HG02981 (cell line): ENCODE measurements around the gene USP2.

Source experiments
- ATAC-seq: cut with Tn5 transposase; IDR thresholded peaks from one replicate; pipeline ENCODE4 v1.9.1; 2021; ENCODE audit warnings: mild to moderate bottlenecking, moderate library complexity; ENCODE audit not compliant: unreplicated experiment

Gene USP2

DNA sequence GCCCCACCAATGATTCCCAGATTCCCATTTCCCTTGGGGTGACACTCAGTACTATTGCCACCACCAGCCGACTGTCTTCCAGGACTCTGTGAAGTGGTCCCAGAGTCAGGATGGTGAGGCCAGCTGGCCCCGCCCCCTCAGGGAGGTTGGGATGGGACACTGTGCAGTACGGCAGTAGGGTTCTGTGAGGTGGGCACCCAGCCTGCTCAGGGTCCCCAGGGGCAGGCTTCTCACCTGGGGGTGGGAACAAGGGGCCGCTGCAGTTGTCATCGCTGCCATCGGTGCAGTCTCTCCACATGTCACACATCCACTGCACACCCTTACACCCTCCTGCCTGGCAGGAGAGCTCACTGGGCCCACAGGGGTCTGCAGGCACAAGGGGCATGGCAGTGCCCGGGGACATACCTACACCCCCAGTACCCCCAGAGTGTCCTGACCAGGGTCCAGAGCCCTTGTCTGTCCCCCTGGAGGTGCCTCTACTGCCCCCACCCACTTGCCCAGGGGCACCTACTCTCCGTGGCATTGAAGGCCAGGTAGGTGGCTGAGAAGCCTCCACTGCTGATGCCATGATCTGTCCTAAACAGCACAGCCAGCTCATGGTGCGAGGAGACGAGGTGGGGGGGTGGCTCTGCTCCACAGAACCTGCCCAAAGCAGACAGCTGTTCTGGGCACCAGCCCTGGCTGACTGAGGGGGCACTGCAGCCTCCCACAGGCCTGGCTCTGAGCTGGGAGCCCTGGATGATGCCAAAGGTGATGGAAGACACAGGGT is 38.9 kb downstream of the USP2 start:
- no peak for ATAC-seq

DNA sequence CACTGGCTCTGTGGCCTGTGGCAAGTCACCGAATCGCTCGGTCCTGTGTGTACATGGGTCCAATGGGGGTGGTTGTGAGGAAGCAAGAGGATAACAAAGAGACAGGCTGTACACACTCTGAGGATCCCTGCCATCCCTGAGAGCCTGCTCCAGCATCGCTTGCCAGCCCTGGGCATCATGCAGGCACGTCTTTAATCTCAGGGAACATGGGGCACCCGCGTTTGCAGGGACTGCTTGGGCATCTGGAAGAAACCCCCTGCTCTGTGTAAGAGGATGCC is 39.5 kb downstream of the USP2 start:
- no peak for ATAC-seq

DNA sequence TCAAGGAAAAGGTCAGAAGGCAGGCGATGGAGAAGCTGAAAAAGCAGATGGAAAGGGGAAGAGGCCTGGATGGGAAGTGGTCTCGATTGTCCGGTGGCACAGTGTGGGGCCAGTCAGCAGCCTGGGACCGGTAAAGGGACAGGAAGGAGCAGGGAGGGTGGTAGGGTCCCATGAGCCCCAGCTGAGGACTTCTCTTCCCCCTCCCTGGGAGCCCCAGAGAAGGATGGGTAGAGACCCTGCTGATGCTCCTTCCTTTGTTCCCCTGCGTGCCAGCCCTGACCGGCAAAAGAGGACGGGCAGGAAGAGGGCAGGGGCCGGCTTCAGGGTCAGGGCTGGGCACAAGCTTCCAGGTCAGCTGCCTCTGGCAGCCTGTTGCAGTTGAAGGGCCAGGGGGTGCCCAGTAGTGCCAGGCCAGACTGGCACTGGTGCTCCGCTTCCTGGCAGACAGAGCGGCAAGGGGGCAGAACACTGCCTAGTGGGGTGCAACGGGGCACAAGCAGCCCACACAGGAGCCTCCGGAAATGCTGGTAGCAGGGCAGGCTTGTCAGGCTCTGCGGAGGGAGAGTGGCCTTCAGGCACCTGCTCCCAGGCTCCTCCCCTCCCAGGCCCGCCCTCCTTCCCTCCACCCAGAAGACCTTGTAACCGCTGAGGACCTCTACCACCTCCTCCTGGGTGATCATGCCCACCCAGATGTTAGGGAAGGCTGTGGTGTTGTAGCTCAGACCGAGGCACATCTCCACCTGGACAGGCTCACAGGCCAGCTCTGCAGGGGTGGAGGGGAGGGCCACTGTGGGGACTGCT is 40.1 kb downstream of the USP2 start:
- ATAC-seq = no peak

DNA sequence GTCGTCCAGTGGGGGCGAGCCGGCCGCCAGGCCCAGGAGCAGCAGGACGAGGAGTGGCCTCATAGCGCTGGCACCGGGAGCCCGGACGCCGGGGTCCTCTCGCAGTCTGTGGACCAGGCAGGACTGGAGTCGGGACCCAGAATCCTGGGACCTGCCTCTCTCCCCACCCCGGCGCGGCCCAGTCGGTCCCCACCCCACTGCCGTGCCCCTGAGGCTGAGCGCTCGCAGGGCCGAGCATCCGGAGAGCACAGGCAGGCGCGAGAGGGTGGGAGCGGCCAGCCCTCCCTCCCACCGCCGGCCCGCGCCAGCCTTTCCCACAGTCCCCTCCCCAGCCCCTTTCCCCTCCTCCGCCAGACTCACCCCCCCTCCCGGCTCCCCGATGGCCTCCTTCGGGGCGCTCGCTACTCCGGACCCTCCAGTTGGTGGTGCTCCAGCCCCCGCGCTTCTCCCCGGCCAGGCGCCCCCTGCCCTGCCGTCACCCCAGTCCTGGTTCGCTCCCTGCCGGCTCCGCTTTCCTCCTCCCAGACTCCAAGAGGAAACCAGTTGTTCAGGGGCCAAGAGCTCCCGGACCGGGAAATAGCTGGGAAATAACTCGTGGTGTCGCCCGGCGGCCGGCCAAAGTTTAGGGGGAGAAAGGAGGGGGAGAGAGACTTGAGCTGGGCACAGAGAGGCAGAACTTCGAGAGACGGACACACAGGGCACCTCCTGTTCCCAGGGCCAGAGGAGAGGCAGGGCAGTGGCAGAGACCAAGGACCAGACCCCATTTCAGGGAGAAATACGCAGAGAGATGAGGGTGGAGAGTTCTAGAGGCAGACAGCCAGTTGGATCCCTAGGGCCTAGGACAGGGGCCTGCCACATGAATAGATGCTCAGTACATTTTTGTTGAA is 40.9 kb downstream of the USP2 start, which contains the start of gene C1QTNF5:
Gene C1QTNF5, minus strand, starts transcription at position 549 of the 887 bp plus-strand sequence. Its CDS starts 486 bp downstream, at position 63.
- ATAC-seq = no peak

DNA sequence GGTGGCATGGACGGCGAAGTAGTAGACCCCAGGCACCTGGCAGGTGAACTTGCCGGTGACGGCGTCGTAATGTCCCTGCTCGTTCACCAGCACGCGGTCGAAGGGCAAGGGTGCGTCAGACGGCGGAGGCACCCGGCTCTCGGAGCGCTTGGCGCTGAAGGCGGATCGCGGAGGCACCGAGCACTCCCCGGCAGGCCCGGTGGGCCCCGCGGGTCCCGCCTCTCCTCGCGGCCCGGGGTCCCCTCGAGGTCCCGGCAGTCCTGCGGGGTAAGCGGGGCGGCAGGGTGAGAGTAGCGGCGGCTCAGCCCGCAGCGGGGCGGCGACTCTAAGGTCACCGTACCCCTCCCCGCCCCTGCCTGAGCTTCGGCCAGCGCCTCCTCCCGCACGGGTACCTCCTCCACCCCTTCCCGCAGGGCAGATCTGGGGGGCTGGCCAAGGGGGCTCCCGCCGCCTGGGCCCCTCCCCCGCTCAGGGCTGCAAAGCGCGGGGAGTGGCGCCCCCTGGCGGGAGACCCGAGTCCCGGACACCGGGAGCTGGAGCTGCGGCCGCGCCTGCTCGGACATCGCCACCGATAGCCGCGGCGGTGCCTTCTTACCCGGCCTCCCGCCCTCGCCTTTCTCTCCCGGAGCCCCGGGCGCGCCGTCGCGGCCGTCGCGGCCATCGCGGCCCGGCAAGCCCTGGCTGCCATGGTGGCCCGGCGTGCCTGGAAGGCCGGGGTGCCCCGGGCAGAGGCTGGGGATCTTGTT is 41.7 kb downstream of the USP2 start:
- no peak for ATAC-seq

DNA sequence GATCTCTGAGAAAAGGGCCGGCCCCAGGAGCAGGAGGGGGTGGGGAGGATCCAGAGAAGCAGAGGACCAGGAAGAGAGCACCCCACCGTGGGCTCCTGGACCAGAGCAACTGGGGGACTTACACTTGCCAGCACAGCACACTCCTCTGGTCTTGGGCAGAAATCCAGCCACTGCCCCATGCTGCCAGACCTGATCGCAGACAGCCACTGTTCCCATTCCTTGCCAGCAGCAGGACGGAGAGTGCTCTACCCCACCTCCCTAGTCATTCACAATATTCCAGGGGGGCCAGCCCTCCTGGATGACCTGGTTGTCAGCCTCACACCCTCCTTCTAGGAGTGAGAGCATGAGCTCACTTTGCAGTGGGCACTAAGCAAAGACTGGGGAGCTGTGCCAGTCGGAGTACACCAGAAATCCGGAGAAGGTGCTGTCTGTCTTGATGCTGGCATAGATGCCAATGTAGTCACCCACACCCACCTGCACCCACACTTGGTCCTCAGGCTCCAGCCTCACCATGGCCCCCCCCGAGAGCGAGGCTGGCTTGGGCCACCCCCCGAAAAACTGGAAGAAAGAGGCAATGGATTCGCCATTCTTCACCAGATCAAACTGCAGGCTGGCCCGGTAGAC is 42.4 kb downstream of the USP2 start:
- ATAC-seq = no peak

DNA sequence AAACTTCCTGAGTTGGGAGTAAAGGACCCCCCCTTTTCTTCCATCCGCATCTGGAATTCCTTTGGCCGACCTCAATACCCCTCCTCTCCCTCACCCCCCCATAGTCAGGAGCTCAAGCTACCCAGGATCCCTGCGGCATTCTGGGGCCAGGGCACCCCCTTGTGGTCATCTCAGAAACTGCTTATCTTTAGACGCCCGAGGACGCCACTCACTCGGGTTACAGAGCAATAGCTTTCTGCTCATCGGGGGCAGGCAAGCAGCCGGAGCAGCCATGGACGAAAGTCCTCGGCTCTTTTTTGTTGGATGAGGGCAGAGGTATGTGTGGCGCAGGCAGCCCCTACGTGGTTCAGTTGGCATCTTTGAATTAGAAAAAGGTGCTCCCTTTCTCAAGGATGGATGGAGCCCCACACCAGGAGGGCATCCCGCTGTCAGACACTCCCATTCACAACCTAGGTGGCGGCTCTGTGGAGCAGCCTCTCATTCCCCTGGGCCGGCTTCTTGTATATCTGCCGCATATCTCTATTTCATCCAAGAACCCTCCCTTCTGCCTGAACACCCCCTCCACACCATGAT is 43.1 kb downstream of the USP2 start:
- peak; percentile 28 for ATAC-seq

DNA sequence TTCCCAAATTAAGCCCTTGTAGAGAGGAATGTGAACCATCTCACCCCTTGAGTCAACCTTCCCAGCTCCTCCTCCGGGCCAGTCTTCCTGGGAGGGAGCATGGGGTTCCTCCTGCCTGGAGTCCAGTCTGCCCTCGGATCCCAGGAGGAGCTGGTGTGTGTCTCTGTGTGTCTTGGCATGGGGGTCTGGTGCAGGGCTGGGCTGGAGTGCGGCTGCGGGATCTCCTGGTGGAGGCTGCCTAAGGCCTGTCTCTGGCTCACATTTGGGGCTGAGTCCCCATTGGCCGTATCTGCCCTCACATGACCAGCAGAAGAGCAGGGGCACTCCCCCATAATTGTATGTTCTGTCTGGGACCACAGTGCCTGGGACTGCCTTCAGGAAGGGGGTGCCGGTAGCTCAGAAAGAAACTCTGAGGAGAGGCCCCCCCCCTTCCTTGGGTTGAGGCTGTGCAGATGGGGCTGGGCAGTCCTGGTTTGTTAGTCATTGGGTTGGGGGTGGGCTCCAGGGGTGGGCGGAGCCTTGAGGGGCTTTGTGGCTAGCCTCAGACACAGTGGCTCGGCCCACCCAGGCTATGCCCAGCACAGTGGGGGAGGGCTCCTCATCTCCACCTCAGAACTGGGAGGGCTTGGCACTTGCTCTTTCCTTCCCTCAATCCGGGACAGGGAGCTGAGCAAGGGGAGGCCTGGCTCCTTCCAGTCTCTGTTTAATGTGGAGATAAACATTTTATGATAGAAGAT is 43.7 kb downstream of the USP2 start:
- no peak for ATAC-seq

DNA sequence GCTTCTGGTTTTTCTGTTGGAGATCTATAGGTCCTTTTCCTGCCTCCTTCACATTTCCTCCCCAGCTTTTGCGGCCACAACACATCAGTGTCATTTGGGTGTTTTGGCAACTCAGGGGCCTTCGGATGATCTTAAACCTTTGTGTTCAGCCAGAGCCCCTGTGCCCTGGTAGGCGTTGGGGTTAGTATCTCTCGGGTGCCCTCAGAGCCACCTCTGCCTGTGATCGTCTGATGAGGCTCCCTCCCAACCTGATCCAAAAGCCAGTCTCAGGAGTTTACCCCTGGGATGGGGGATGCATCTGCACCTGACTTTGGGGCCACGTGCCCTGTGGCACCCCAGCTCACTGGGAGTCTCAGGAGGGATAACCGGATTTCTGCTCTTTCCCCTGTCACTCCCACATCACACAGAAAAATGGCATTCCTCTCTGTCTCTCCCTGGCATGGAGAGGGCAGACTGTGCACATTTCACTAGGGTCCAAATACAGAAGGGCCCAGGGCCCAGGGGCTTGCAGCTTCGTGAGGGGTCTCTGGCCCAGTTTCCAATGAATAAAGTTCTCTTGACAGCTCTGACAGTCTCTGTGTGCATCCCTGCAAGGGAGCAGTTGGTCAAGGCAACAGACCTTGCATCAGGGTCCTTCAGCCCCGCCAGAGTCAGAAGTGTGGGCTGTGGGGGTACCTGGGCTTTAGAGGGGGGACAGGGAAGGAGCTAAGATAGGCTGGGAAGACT is 44.6 kb downstream of the USP2 start:
- no peak for ATAC-seq

DNA sequence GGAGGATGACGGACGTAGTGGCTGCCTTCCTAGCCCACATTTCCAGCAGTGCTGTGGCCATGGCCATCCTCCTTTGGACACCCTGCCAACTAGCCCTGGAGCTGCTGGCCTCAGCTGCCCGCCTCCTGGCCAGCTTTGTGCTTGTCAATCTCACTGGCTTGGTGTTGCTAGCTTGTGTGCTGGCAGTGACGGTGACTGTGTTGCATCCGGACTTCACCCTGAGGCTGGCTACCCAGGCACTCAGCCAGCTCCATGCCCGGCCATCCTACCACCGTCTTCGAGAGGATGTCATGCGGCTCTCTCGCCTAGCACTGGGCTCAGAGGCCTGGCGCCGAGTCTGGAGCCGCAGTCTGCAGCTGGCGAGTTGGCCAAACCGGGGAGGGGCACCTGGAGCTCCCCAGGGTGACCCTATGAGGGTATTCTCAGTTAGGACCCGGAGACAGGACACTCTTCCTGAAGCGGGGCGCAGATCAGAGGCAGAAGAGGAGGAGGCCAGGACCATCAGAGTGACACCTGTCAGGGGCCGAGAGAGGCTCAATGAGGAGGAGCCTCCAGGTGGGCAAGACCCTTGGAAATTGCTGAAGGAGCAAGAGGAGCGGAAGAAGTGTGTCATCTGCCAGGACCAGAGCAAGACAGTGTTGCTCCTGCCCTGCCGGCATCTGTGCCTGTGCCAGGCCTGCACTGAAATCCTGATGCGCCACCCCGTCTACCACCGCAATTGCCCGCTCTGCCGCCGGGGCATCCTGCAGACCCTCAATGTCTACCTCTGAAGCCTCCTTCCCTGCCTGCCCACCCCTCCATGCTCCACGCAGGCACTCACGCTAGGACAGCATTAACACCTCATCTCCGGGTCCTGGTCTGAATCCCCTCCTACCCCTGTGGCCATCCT is 45.6 kb downstream of the USP2 start:
- ATAC-seq = no peak

DNA sequence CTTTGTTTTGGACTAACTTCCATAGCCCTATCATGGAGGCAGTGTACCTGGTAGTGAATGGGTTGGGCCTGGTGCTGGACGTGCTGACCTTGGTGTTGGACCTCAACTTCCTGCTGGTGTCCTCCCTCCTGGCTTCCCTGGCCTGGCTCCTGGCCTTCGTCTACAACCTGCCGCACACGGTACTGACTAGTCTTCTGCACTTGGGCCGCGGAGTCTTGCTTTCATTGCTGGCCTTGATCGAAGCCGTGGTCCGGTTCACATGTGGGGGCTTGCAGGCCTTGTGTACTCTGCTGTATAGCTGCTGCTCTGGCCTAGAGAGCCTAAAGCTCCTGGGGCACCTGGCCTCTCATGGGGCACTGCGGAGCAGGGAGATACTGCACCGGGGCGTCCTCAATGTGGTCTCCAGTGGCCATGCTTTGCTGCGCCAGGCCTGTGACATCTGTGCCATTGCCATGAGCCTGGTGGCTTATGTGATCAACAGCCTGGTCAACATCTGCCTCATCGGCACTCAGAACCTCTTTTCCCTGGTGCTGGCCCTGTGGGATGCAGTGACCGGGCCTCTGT is 46.3 kb downstream of the USP2 start:
- no peak for ATAC-seq

DNA sequence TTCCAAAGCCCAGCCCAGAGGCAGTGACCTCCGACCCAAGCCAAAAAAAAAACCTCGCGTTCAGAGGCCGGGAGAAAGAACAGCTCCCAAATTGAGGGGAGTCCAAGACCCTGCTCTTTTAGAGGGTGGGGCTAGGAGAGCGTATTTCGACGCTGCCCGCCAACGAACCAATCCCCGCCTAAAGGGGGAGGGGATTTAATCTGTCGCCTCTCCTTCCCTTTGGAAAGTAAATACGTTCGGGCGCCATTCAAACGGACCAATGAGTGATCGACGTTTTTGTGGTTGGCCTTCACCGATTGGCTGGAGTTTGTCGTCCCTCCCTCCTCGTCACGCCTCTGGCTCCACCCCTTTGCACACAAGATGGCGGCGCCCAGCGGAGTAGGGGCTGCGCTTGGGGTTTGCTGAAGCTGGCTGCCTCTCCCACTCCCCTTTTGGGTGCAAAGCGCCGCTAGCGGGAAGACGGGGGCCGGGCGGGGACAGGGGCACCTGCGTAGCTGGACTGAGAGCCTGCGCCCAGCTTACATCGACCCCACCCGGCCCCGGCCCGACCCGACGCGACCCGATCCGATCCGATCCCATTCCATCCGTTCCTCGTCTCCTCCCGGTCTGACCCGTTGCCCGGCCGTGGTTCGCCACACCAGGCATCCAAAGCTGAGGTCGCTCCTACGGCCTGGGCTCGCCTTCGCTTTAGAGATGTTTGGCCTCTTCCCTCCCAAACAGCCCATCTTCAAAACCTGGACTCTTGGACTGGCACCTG is 47.1 kb downstream of the USP2 start, which contains the start of gene RNF26:
Gene RNF26, plus strand, starts transcription at position 354 of the 757 bp plus-strand sequence. CDS start 596 bp downstream, outside the sequence.
- peak; percentile 96 for ATAC-seq

DNA sequence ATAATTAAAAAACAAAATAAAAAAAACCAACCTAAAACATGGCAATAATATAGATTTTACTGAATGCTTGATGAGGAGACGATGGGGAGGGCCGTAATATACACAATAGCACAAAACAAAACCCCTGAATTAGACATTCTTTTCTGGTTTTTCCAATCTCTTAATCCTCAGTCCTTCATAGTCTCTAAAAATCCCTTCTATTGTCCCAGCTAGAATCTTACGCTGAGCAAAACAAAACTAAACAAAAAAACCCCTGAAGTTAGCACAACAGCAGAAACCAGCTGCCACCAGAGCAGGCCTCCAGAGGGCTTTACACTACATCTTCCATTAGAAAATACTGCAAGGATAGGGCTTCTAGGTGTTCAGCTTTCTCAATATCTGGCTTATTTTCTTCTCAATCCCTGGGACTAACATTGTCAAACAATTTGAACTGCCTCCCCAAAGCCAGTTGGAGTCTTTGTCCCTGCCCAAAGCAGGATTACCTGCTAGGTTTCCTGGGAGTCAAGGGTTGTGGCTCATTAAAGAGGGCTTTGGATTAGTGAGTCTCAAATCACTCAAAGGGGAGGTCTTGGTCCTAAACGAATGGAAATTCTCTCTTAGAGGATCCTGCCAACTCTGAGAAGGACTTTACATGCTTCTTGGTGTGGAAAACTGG is 49.3 kb downstream of the USP2 start:
- no peak for ATAC-seq

DNA sequence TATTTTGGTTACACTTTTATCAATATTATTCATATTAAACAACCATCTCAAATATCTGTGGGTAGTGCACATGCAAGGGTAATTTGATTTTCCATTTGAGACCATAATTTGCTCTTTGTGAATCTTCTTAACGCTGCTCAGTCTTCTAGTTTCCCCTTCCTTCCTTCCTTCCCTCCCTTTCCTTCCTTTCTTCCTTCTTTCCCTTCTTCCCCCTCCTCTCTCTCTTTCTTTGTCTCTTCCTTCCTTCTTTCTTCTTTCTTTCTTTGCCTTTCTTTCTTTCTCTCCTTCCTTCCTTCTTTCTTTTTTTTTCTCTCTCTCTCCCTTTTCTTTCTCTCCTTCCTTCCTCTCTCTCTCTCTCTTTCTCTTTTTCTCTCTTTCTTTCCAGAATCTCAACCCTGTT is 51.3 kb downstream of the USP2 start:
- no peak for ATAC-seq

DNA sequence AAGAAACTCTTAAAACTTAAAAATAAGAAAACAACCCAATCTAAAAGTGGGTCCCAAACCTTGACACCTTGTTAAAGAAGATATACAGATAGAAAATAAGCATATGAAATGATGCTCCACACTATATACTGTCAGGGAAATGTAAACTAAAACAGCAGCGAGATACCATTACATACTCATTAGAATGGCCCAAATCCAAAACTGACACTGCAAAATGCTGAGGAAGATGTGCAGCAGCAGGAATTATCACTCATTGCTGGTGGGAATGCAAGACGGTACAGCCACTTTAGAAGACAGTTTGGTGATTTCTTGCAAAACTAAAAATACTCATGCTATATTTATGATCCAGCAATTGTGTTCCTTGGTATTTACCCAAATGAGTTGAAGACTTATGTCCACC is 52.2 kb downstream of the USP2 start:
- no peak for ATAC-seq

DNA sequence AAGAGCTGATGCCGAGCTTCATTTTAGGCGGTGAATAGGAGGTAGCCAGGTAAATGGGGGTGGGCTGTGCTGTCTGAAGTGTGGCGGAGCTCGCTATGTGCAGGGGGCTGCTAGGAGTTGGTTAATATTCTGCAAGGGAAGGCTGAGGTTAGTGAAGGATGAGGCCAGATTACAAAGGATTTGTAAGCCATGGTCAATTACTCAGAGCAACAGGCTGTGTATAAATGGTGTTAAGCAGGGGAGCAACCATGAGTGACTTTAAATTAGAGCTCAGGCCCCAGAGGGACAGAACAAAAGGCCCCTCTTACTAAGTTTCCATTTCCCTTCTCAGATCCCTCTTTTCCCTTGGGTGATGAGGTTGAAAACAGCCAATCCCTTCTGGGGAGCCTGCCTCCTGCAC is 57.3 kb downstream of the USP2 start:
- ATAC-seq = no peak
